Measurements from ENCODE around the gene RBP2. TPM values are rescaled to one million over a fixed set of nuclear protein-coding genes. Genes with fewer than 3 reads are reported as not detected.

The RBP2 gene
- total and polyA plus RNA-seq, 9 donors: 0.13 to 2.3 (median 0.69) TPM; not detected in 6

DNA sequence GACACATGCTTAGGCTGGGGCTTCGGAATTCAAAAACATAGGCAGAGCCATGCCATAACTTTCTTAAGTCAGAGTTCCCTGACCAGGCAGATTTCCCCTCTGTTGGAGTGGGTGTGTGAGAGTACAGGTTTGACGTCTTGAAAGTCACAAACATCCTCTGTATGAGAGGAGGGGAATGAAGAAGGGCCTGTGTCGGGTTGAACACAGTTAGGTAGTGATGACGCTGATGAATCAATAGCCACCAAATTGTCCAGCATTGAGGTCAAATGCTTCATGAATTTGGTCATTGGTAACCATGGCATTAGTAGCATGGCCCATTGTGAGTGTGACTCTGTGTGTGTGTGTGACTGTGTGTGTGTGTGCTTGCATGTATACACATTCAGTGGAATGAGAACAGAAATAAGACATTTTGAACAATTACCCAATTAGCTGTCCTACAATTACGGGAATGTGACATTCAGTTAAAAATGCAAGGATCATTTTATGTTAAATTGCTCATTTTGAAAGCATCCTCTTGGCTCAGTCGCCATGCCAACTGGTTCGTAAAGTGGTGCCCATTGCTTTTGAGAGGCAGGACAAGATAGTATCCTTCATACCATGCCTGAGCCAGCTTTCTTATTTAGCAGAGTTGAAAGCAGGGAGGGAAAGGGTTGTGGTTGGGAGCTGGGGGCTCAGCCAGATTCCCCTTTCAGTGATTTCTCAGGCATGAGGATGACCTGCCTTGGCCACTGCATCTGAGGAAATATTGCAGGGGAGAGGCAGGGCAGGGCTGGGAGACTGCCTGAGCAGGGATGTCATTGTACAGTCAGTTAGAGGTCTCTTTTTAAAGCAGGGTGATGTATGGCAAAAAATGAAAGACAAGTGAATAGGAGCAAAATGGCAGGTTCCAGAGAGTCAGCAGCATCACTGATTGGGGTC lies 35.4 kb downstream of the RBP2 start:
- no peak for TF ChIP-seq POLR2A (IDR thresholded peaks at IDR 0.05)
- TF ChIP-seq EP300 (IDR thresholded peaks at IDR 0.05): no peak
- TF ChIP-seq, protein P1, sequence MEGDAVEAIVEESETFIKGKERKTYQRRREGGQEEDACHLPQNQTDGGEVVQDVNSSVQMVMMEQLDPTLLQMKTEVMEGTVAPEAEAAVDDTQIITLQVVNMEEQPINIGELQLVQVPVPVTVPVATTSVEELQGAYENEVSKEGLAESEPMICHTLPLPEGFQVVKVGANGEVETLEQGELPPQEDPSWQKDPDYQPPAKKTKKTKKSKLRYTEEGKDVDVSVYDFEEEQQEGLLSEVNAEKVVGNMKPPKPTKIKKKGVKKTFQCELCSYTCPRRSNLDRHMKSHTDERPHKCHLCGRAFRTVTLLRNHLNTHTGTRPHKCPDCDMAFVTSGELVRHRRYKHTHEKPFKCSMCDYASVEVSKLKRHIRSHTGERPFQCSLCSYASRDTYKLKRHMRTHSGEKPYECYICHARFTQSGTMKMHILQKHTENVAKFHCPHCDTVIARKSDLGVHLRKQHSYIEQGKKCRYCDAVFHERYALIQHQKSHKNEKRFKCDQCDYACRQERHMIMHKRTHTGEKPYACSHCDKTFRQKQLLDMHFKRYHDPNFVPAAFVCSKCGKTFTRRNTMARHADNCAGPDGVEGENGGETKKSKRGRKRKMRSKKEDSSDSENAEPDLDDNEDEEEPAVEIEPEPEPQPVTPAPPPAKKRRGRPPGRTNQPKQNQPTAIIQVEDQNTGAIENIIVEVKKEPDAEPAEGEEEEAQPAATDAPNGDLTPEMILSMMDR (IDR thresholded peaks at IDR 0.05): no peak
- no peaks in the 10 kb centered on the region for H3K4me1 ChIP-seq (ENCODE audit: insufficient read depth)
- no peak for DNase-seq
- intact Hi-C loops (cut with DNase I): no loop called here
- 95 to 96% (median 95%) methylated on average over 7 of the region's 7 CpGs for WGBS, 3 donors
- H3K9me3 ChIP-seq: no peaks in the 10 kb centered on the region
- no peaks in the 10 kb centered on the region for H3K36me3 ChIP-seq
- no peak overlapping the region for H3K4me3 ChIP-seq
- H3K27me3 ChIP-seq: no peaks in the 10 kb centered on the region
- no peak overlapping the region for H3K27ac ChIP-seq

DNA sequence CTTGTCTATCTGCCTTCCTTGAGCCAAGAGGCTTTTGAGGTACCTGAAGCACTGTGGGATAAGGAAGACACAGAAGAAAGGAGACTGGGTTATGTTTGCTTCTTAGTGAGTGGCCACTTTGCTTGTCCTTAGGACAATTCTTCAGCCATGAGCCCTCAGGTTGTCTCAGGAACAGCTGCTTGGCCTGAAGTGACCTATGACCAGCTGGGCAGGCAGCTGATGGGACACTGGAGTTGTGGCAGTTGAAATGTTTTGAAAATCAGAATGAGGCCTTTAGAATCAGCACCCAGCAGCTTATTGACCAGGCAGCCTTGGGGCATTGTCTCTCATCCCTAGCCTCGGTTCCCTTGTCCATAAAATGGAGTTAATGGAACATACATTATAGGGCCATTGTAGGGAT lies 37.0 kb downstream of the RBP2 start:
- TF ChIP-seq POLR2A (IDR thresholded peaks at IDR 0.05) (no peak), EP300 (IDR thresholded peaks at IDR 0.05) (no peak)
- TF ChIP-seq, protein P1 (IDR thresholded peaks at IDR 0.05): no peak
- no peak overlapping the region for H3K4me3 ChIP-seq
- intact Hi-C loops (cut with DNase I): no loop called here
- no peak overlapping the region for H3K27ac ChIP-seq
- DNase-seq: no peak
- H3K36me3 ChIP-seq: no peaks in the 10 kb centered on the region
- WGBS, 3 donors: 96 to 98% (median 97%) methylated on average over 1 of the region's 1 CpG
- H3K9me3 ChIP-seq: no peaks in the 10 kb centered on the region
- no peaks in the 10 kb centered on the region for H3K27me3 ChIP-seq
- H3K4me1 ChIP-seq (ENCODE audit: insufficient read depth): peaks cover 5% of the 10 kb centered on the region

DNA sequence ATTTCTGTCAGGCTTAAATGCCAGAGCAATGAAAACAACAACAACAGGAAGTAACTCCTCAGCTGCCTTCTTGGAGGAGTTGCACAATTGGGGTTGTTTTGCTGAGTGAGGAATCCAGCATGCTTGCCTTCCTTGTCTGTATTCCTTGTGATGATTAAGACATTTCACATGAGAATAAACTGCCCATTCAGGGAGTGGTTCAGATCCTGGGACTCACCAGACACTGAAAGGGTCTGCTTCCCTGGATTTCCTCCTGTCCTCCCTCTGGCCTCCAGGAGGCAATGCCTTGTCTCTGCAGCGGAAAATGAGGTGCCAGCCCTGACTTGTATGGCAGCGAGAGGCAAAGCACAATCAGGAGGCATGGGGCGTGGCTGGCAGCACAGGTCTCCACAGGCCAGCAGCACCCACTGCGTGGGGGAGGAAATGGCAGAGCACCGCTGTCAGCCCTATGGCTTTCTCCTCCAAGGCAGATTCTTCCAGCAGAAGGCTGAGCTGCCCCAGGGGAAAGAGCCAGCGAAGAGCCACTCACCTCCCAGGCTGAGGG lies 41.5 kb downstream of the RBP2 start:
- no peak for DNase-seq
- no peak overlapping the region for H3K27ac ChIP-seq
- no peaks in the 10 kb centered on the region for H3K27me3 ChIP-seq
- no peaks in the 10 kb centered on the region for H3K9me3 ChIP-seq
- WGBS, 3 donors: 77 to 98% (median 88%) methylated on average over 5 to 6 of the region's 6 CpGs
- intact Hi-C loops (cut with DNase I): no loop called here
- H3K4me3 ChIP-seq: no peak overlapping the region
- H3K36me3 ChIP-seq: no peaks in the 10 kb centered on the region
- H3K4me1 ChIP-seq (ENCODE audit: insufficient read depth): peaks cover 6% of the 10 kb centered on the region
- TF ChIP-seq EP300 (IDR thresholded peaks at IDR 0.05) (no peak), POLR2A (IDR thresholded peaks at IDR 0.05) (no peak)
- TF ChIP-seq, protein P1 (IDR thresholded peaks at IDR 0.05): no peak

DNA sequence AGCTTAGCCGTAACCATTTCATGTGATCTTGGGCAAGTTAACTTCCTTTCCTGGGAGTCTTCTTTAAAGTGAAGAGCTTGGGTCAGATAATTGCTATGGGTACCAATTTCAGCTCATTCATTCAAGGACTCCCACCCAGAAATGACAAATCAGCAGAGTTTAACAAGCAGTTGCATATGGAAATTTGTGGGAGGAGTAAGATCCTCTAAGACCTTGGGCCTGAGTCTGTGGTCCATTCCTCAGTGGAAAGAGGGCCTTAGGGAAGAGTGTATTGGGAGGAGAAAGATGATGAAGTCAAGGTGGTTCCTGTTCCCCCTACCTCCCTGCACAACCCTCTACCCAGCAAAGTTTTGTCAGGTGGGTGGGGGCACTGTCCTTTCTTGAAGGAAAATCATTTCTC lies 42.1 kb downstream of the RBP2 start:
- Histone ChIP-seq H3K9me3 (no peaks in the 10 kb centered on the region), H3K4me1 (ENCODE audit: insufficient read depth) (peaks cover 6% of the 10 kb centered on the region), H3K36me3 (no peaks in the 10 kb centered on the region), H3K4me3 (no peak overlapping the region), H3K27me3 (no peaks in the 10 kb centered on the region), H3K27ac (no peak overlapping the region)
- no peak for DNase-seq
- TF ChIP-seq EP300 (IDR thresholded peaks at IDR 0.05) (no peak), POLR2A (IDR thresholded peaks at IDR 0.05) (no peak)
- TF ChIP-seq, protein P1 (IDR thresholded peaks at IDR 0.05): no peak
- WGBS, 3 donors: 89 to 97% (median 95%) methylated on average over 1 of the region's 1 CpG
- intact Hi-C loops (cut with DNase I): no loop called here
